GM21381 (cell line): Measurements from ENCODE around the gene EXOC4.
A peak's percentile ranks its signal among the peaks of the same experiment; 100 is the strongest.
"Not testable (repeated sequence)": the region's sequence is repeated elsewhere in the genome, so short reads cannot be mapped to it uniquely, and the experiment has no call there.

Experiments
- ATAC-seq: cut with Tn5 transposase; IDR thresholded peaks from one replicate; pipeline ENCODE4 v1.9.1; 2021; ENCODE audit warnings: mild to moderate bottlenecking, moderate library complexity; ENCODE audit not compliant: unreplicated experiment

Gene EXOC4

GRCh38 chr7:133252858-133253518, at the start of gene EXOC4:
TSS of gene EXOC4 (plus strand) at chr7:133253078.
- peak; percentile 97 for ATAC-seq

- no peak for ATAC-seq
Measured at GRCh38 chr7:133203490-133203889, 49.4 kb upstream of the EXOC4 start.

DNA sequence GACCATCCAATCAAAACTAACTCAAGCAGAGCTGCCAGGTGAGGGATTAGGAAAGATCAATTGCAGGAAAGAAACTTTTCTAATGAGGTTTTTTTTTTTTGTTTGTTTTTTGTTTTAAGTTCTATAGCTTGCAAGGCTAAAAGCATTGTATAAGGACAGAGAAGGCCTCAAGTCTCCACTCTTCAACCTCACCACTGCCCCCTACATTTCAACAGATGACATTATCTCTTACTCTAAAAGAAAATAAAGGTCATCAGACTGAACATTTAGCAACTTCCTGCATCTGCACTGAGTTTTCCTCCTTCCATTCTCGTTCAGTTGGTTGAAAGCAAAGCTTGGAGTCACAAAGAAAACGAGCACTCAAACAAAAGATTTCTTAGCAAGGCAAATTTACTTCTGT, 45.2 kb upstream of the EXOC4 start:
- ATAC-seq: no peak

DNA sequence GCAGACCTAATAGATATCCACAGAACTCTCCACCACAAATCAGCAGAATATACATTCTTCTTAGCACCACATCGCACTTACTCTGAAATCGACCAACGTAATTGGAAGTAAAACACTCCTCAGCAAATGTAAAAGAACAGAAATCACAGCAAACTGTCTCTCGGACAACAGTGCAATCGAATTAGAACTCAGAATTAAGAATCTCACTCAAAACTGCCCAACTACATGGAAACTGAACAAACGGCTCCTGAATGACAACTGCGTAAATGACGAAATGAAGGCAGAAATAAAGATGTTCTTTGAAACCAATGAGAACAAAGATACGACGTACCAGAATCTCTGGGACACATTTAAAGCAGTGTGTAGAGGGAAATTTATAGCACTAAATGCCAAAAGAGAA, 42.1 kb upstream of the EXOC4 start:
- not testable (repeated sequence) for ATAC-seq

- not testable (repeated sequence) for ATAC-seq
Measured at GRCh38 chr7:133213772-133214171, 39.1 kb upstream of the EXOC4 start.

DNA sequence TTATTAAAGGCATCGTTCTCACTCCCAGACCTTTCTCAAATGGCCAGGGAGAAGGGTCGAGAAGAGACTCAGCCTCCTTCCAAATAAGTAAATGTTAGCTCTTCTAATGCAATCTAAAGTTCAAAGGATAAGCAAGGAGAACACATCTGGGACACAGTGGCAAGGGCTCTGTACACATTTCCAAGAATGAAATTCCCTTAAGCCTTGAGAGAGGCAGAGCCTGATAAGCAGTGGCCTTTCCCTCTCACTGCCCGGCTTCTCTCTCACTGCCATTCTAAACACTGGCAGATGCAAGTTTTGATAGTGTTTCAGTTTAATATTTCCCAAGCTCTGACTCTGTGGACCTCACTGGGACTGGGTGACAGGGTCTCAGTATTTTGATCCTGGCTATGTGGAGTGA, 35.1 kb upstream of the EXOC4 start:
- no peak for ATAC-seq

DNA sequence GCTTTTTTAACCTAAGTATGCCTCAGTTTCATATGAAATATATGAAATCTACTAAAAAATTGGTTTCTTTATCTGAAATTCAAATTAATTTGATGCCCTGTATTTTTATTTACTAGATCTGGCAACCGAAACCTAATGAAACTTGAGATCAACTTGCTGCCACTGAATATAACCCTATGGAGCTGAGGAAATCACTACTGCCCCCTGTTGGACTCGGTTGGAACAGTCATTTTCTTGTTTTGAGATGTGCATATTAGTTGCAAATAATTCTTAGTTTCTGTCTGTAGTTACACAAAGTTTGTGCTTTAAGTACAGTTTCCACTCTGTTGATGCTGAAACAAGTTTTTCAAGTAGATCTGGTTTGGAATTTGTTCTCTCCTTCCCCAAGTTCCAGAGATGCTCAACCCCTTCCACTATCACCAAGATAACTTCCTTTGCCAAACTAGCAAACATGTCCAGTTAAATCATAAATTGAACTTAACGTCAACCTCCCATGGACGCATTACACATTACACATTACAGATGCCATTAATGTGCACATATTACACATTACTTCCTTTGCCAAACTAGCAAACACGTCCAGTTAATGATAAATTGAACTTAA, 22.2 kb upstream of the EXOC4 start:
- ATAC-seq: no peak

GRCh38 chr7:133233142-133233541, 19.7 kb upstream of the EXOC4 start:
- no peak for ATAC-seq

- ATAC-seq: no peak
Measured at GRCh38 chr7:133234961-133235875, 17.7 kb upstream of the EXOC4 start.

- ATAC-seq: no peak
Measured at GRCh38 chr7:133237545-133237944, 15.3 kb upstream of the EXOC4 start.

DNA sequence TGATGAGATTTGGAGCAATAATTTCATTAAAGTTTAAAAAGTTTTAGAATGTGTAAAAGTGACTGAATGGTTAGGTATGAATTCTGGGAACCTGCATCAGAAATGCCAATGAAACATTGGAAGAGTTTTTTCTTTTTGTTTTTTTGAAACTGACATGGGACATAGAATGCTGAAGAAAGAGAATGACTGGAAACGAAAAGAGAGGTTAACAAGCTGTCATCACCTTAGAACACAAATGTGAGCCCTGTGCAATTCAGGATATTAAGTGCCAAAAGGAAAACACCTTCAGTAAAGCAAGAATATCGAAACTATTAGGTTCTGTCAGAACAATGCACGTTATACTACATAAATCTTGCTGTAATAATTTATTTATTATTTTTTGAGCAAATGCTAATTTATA, 12.6 kb upstream of the EXOC4 start:
- ATAC-seq: no peak

GRCh38 chr7:133246558-133246957, 6.3 kb upstream of the EXOC4 start:
- ATAC-seq: no peak

- no peak for ATAC-seq
Measured at GRCh38 chr7:133248901-133249300, 4.0 kb upstream of the EXOC4 start.

GRCh38 chr7:133252506-133252857, 396 bp upstream of the EXOC4 start:
- no peak for ATAC-seq

DNA sequence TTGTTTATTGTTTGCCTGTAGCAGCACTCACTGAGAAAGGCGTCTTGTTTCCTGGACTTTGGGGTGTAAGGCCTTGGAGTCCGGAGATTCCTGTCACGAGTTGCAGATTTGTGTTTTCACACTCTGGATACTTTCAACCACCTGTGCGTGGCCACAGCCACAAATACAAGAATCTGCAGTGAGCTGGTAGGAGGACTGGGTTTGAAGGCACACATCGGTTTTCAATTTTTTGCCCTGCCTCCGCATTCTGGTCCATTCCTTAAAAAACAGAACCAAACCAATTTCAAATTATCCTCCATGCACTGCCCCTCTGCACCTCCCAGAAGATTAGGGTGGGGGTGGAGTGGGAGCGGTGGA, 619 bp downstream of the EXOC4 start:
- peak; percentile 18 for ATAC-seq

- no peak for ATAC-seq
Measured at GRCh38 chr7:133255486-133255885, 2.6 kb downstream of the EXOC4 start.

DNA sequence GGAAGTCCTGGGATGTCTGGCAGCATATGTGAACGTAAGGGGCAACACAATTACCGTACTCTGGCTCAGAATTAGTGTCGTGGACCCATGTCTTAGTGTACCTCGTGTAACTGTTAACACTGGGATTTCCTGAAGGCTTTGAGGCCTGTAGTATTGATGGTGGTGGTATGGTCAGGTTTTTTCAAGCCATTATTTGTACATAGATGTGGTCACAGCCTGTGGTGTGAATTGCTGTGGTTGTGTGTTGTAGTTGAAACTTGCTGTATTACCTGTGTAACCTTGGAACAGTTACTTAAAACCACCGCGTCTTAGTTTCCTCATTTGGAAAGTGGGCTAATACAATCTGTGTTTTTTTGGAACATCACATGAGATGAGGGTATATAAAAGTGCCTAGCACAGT, 5.3 kb downstream of the EXOC4 start:
- no peak for ATAC-seq

- ATAC-seq: no peak
Measured at GRCh38 chr7:133265821-133266220, 12.9 kb downstream of the EXOC4 start.

GRCh38 chr7:133268355-133268754, 15.5 kb downstream of the EXOC4 start:
- ATAC-seq: no peak

GRCh38 chr7:133272336-133272735, 19.5 kb downstream of the EXOC4 start:
- ATAC-seq: no peak

DNA sequence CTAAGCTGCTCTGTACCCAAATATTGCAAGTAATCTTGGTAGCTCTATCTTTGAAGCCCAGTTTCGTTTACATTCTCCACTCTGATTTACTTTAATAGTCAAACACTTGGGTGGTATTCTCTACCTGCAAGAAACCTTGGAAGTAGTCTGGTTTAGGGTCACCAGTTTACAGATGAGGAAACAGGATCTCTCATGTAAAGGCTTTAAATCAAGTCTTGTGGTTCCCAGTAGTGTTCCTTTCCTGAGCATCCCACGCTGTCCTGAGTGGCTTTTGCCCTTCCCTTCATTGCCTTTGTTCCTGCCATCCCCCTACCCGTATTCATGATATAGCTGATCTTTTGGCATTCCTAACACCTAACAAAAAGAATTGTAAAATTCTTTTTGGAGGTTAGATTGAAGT, 20.3 kb downstream of the EXOC4 start:
- no peak for ATAC-seq

DNA sequence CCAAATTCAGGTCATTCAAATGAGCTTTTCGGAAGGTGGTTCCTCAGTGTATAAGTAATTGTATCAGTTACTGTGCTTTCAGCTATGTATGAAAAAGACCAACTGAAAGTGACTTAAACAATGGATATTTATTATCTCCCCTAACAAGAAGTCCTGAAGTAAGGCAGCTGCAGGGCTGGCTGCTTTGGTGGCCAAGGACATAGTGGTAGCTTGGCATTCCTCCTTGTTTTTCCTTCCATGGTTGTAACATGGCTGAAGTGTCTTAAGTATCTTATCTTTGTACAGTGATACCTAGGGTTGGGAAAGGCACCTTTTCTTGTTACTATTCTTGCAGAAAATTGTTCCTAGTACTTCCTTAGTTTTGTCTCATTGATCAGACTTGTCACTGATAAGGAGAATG, 21.4 kb downstream of the EXOC4 start:
- no peak for ATAC-seq
